Measurements from ENCODE around the gene PEMT. TPM values are rescaled to one million over a fixed set of nuclear protein-coding genes. Genes with fewer than 3 reads are reported as not detected.

The PEMT gene
- total and polyA plus RNA-seq, 2 of the 8 experiments (the other 6 are each of a cell fraction or from before 2014, with no cell fraction given): 42.0 to 118 TPM

DNA sequence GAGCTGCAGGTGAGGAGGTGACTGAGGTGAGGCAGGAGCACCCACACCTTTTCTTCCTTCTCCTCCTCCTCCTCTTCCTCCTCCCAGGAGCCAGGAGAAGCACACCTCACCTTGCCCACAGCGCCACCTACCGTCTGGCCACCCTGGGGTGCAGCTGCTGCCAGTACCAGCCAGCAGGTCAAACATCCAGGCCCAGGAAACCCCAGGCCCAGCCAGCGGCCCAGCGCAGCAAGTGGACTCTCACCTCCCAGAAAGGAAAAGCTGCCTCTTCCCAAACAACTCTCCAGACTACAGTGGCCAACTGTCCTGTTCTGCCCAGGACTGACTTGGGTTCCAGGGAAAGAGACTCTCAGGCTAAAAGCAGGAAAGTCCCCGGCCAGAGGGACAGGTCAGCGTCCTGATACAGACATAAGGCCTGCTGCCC, 22.7 kb downstream of the PEMT start:
- H3K27ac ChIP-seq (ENCODE audit: low read depth, low read length): no peak overlapping the region
- H2BK12ac ChIP-seq (ENCODE audit: low read depth, low read length): no peak overlapping the region
- H3K18ac ChIP-seq (ENCODE audit: extremely low read depth, low read length): no peak overlapping the region
- H4K91ac ChIP-seq (replicated peaks; ENCODE audit: insufficient read length, low read length): no peak overlapping the region
- no peaks in the 10 kb centered on the region for H3K36me3 ChIP-seq (ENCODE audit: control insufficient read depth in 2 of 4, insufficient read depth in 4 of 4, low read length in 3 of 4)
- no peak overlapping the region for H2BK120ac ChIP-seq (replicated peaks; ENCODE audit: low read depth, low read length)
- no peak overlapping the region for H4K5ac ChIP-seq (ENCODE audit: insufficient read length, low read depth, low read length)
- H3K56ac ChIP-seq (replicated peaks; ENCODE audit: insufficient read length, low read depth, low read length): no peak overlapping the region
- peaks cover 5% of the 10 kb centered on the region for H3K79me1 ChIP-seq (ENCODE audit: low read depth, low read length)
- H3K23ac ChIP-seq (ENCODE audit: insufficient read length): no peak overlapping the region
- H3K23me2 ChIP-seq (ENCODE audit: low read depth, low read length): no peaks in the 10 kb centered on the region
- DNase-seq (ENCODE audit: low read depth in 1 of 2, low spot score in 2 of 2) (peak; percentile 54 to 97), FAIRE-seq (no peak)
- CTCF ChIA-PET (ENCODE audit: partially characterized antibody): interaction anchor here (0.7 to 9.7 kb wide), 39 partner anchors 9 to 356 kb away, joined by 3 to 81 read pairs (median 6); partner anchors contain the start of gene RASD1
- no peak overlapping the region for H3K4ac ChIP-seq (replicated peaks; ENCODE audit: insufficient read length, low read depth, low read length)
- no peak overlapping the region for H3K4me3 ChIP-seq (ENCODE audit: extremely low read depth in 1 of 4, insufficient read depth in 2 of 4, low read depth in 3 of 4, low read length in 4 of 4)
- no peak overlapping the region for H3K4me2 ChIP-seq (ENCODE audit: insufficient read depth in 1 of 2, low read depth in 2 of 2, low read length in 2 of 2)
- no peaks in the 10 kb centered on the region for H3K9me3 ChIP-seq (ENCODE audit: insufficient read depth in 2 of 2, low read depth in 1 of 2, low read length in 1 of 2)
- WGBS, 2 experiments (ENCODE audit: extremely low coverage in 1 of 2, insufficient coverage in 1 of 2, insufficient read length in 1 of 2, insufficient replicate concordance in 2 of 2, low coverage in 1 of 2, low lambda C conversion rate in 2 of 2, missing lambda C conversion rate in 1 of 2): 50% methylated on average over 4 of the region's 6 CpGs; no CpG with 5 or more reads in 1 of the 2 experiments
- H4K8ac ChIP-seq (ENCODE audit: extremely low read depth, insufficient read depth, low read length): no peak overlapping the region
- H3K9ac ChIP-seq (replicated peaks in 1 of 4; ENCODE audit: extremely low read depth in 1 of 4, low read depth in 3 of 4, low read length in 3 of 4): no peak overlapping the region
- peaks cover 0 to 13% (median 8%) of the 10 kb centered on the region in 4 experiments; a peak in 5 of 7 replicates for H3K4me1 ChIP-seq (replicated peaks in 1 of 4; ENCODE audit: control insufficient read depth in 3 of 4, insufficient read depth in 4 of 4, low read length in 3 of 4)
- H2AFZ ChIP-seq (ENCODE audit: low read length): no peak overlapping the region
- H2BK20ac ChIP-seq (ENCODE audit: low read length): 0 out of 2 replicates have a peak overlapping the region, but pooled peaks have one; percentile 9
- H4K20me1 ChIP-seq (replicated peaks in 1 of 2; ENCODE audit: control insufficient read depth in 1 of 2, insufficient read depth in 2 of 2, low read length in 2 of 2): peaks cover 2% of the 10 kb centered on the region in 2 experiments
- POLR2A ChIA-PET (ENCODE audit: partially characterized antibody): interaction anchor here (1.0 to 5.1 kb wide), 4 partner anchors 8 to 78 kb away, joined by 3 to 25 read pairs (median 5); partner anchors contain the start of gene RASD1
- peak overlapping the region; percentile 97; the same call in 1 of the 2 replicates for H2BK15ac ChIP-seq (ENCODE audit: low read length)
- no peaks in the 10 kb centered on the region for H3K27me3 ChIP-seq (replicated peaks in 1 of 4; ENCODE audit: control insufficient read depth in 3 of 4, extremely low read depth in 1 of 4, insufficient read depth in 3 of 4, low read length in 3 of 4)
- H3K79me2 ChIP-seq (ENCODE audit: control insufficient read depth in 1 of 2, insufficient read depth in 2 of 2, low read length in 2 of 2): no peaks in the 10 kb centered on the region
- no peak overlapping the region for H3K14ac ChIP-seq (ENCODE audit: insufficient read length)
- H2AK5ac ChIP-seq (ENCODE audit: low read depth, low read length): no peak overlapping the region
- H2BK5ac ChIP-seq (ENCODE audit: low read depth, low read length): no peak overlapping the region
- TF ChIP-seq RAD21 (IDR thresholded peaks at IDR 0.05 in 1 of 2, conservative IDR thresholded peaks at IDR 0.05 in 1 of 2; ENCODE audit: low read depth in 2 of 2, low read length in 2 of 2) (peak; percentile 83 to 85), HDAC6 (IDR thresholded peaks at IDR 0.05; ENCODE audit: low read depth, low read length) (no peak), NRF1 (IDR thresholded peaks at IDR 0.05; ENCODE audit: low read depth, low read length) (no peak), BACH1 (IDR thresholded peaks at IDR 0.05; ENCODE audit: low read length) (no peak), EZH2 (IDR thresholded peaks at IDR 0.05; ENCODE audit: low read depth, low read length, severe bottlenecking) (no peak), HDAC2 (IDR thresholded peaks at IDR 0.05; ENCODE audit: borderline replicate concordance in 1 of 2, low read depth in 2 of 2, low read length in 2 of 2) (no peak), TEAD4 (IDR thresholded peaks at IDR 0.05; ENCODE audit: low read depth, low read length) (no peak), GABPA (IDR thresholded peaks at IDR 0.05; ENCODE audit: borderline replicate concordance, insufficient read depth, low read length) (peak; percentile 65; the same call in 1 of the 2 replicates), GTF2F1 (IDR thresholded peaks at IDR 0.05; ENCODE audit: borderline replicate concordance, low read depth, low read length) (no peak), CTBP2 (IDR thresholded peaks at IDR 0.05; ENCODE audit: borderline replicate concordance, insufficient read depth, insufficient read length, low read length) (no peak), TBP (IDR thresholded peaks at IDR 0.05; ENCODE audit: low read depth, low read length) (no peak), SUZ12 (IDR thresholded peaks at IDR 0.05; ENCODE audit: low read length) (no peak), JUN (IDR thresholded peaks at IDR 0.05; ENCODE audit: low read depth, low read length) (no peak)

All from H1 (cell line).